ENCODE measurements around the gene CCDC190. TPM values are rescaled to one million over a fixed set of nuclear protein-coding genes. Genes with fewer than 3 reads are reported as not detected.
"Not testable (repeated sequence)": the region's sequence is repeated elsewhere in the genome, so short reads cannot be mapped to it uniquely, and the experiment has no call there.

Gene CCDC190
- total and polyA plus RNA-seq, 9 of the 15 experiments (the other 6 are each of a cell fraction or from before 2014, with no cell fraction given): not detected

GRCh38 chr1:162822391-162823200, 38.4 kb downstream of the CCDC190 start:
- H3K79me2 ChIP-seq (ENCODE audit: control insufficient read depth, insufficient read depth, low read length): no peaks in the 10 kb centered on the region
- ChIA-PET POLR2A (interaction anchor here (0.7 to 1.5 kb wide), 3 partner anchors 9 to 245 kb away, joined by 3 to 6 read pairs (median 5); no protein-coding TSS in a partner anchor), CTCF (ENCODE audit: low intra/inter-chr PET ratio) (no interaction called here)
- H4K20me1 ChIP-seq (replicated peaks; ENCODE audit: control insufficient read depth, insufficient read depth, low read length): no peaks in the 10 kb centered on the region
- H3K9me3 ChIP-seq (replicated peaks; ENCODE audit: control insufficient read depth, insufficient read depth, low read depth, low read length): no peaks in the 10 kb centered on the region
- DNase-seq (ENCODE audit: extremely low read depth in 1 of 4, low spot score in 3 of 4) (no peak), FAIRE-seq (no peak), ATAC-seq (peak; percentile 63)
- H3K36me3 ChIP-seq (ENCODE audit: control insufficient read depth, insufficient read depth, low read length): no peaks in the 10 kb centered on the region
- intact Hi-C loops (cut with micrococcal nuclease) (no loop called here), in situ Hi-C loops (cut with MboI) (no loop called here)
- 7% methylated on average over 44 of the region's 44 CpGs for WGBS (ENCODE audit: insufficient coverage, low coverage, missing lambda C conversion rate)
- H3K4me3 ChIP-seq: no peak overlapping the region
- TF ChIP-seq TAL1 (IDR thresholded peaks at IDR 0.05): no peak
- TF ChIP-seq PCBP1 (IDR thresholded peaks at IDR 0.05; ENCODE audit: low read depth, low read length, poor library complexity, severe bottlenecking): peak; percentile 39
- H3K4me2 ChIP-seq (ENCODE audit: insufficient read depth, low read length): peak overlapping the region; percentile 62
- peak overlapping the region; percentile 54; the same call in 1 of the 2 replicates for H2AFZ ChIP-seq (ENCODE audit: low read depth, low read length)
- no peak overlapping the region for H3K27ac ChIP-seq (ENCODE audit: extremely low read depth, low read depth, low read length)
- peak overlapping the region in 1 of 2 experiments; percentile 80; a peak in 2 of 4 replicates for H3K9ac ChIP-seq (ENCODE audit: insufficient read depth in 1 of 2, low read depth in 2 of 2, low read length in 2 of 2)
- peaks cover 0 to 8% of the 10 kb centered on the region in 2 experiments; a peak in 3 of 5 replicates for H3K4me1 ChIP-seq (replicated peaks in 1 of 2; ENCODE audit: control insufficient read depth in 2 of 2, insufficient read depth in 2 of 2, low read length in 2 of 2)
- no TSS peak for BruUV-seq (replicated peaks)
- H3K27me3 ChIP-seq (ENCODE audit: control insufficient read depth in 2 of 2, insufficient read depth in 2 of 2, low read length in 2 of 2): peaks cover 16 to 21% of the 10 kb centered on the region in 2 experiments
- no peaks in the 10 kb centered on the region for H3K9me1 ChIP-seq (ENCODE audit: control insufficient read depth, insufficient read depth, low read length)

DNA sequence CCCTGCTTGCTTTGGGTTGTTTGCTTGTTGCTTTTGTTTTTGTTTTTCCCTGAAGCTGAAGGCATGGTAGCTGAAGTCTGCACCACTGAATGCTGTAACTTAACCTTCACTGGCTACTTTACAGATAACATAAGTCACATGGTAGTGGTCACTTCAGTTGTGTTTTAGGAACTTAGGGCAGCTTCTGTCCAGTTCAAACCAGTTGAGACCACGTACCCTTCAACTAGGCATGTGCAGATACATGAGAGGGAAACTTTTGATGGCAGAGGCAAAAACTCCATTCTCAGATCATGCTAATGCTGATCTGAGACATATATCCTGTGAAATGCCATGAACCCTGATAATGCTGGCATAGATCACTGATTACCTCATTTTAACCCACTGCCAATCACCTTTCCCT, 42.3 kb downstream of the CCDC190 start:
- POLR2A ChIA-PET; in situ Hi-C loops (cut with MboI); TF ChIP-seq NR4A1 (CRISPR knock-in tag; IDR thresholded peaks at IDR 0.05): not testable (repeated sequence)
- TF ChIP-seq, protein P1, sequence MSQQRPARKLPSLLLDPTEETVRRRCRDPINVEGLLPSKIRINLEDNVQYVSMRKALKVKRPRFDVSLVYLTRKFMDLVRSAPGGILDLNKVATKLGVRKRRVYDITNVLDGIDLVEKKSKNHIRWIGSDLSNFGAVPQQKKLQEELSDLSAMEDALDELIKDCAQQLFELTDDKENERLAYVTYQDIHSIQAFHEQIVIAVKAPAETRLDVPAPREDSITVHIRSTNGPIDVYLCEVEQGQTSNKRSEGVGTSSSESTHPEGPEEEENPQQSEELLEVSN (IDR thresholded peaks at IDR 0.05; ENCODE audit: borderline replicate concordance in 1 of 2, extremely low read depth in 1 of 2, insufficient read depth in 1 of 2, insufficient read length in 1 of 2, low read depth in 1 of 2, low read length in 1 of 2, poor library complexity in 1 of 2, severe bottlenecking in 1 of 2): peak in 1 of 2 experiments; percentile 26
- TF ChIP-seq LEF1 (IDR thresholded peaks at IDR 0.05) (peak; percentile 48; the same call in 1 of the 2 replicates), DMBX1 (CRISPR knock-in tag; IDR thresholded peaks at IDR 0.05; ENCODE audit: borderline replicate concordance) (peak; percentile 23; the same call in 1 of the 2 replicates), CXXC5 (CRISPR knock-in tag; IDR thresholded peaks at IDR 0.05) (peak; percentile 72), KLF16 (IDR thresholded peaks at IDR 0.05) (peak; percentile 92), GMEB1 (CRISPR knock-in tag; IDR thresholded peaks at IDR 0.05) (0 out of 2 replicates have a peak, but pooled peaks have one; percentile 12), NR4A1 (tag; IDR thresholded peaks at IDR 0.05) (0 out of 2 replicates have a peak, but pooled peaks have one; percentile 40)

More for the DNA sequence above, 42.3 kb downstream of the CCDC190 start:
- H4K20me1 ChIP-seq (replicated peaks; ENCODE audit: control insufficient read depth, insufficient read depth, low read length); DNase-seq (ENCODE audit: extremely low read depth in 1 of 4, low spot score in 3 of 4); H3K27ac ChIP-seq (ENCODE audit: extremely low read depth, low read depth, low read length); H3K4me3 ChIP-seq; BruUV-seq (replicated peaks); CTCF ChIA-PET (ENCODE audit: low intra/inter-chr PET ratio); H3K79me2 ChIP-seq (ENCODE audit: control insufficient read depth, insufficient read depth, low read length); H3K4me2 ChIP-seq (ENCODE audit: insufficient read depth, low read length); FAIRE-seq; H3K9me3 ChIP-seq (replicated peaks; ENCODE audit: control insufficient read depth, insufficient read depth, low read depth, low read length); H2AFZ ChIP-seq (ENCODE audit: low read depth, low read length); H3K9ac ChIP-seq (ENCODE audit: insufficient read depth in 1 of 2, low read depth in 2 of 2, low read length in 2 of 2); H3K4me1 ChIP-seq (replicated peaks in 1 of 2; ENCODE audit: control insufficient read depth in 2 of 2, insufficient read depth in 2 of 2, low read length in 2 of 2); H3K9me1 ChIP-seq (ENCODE audit: control insufficient read depth, insufficient read depth, low read length); intact Hi-C loops (cut with micrococcal nuclease); H3K36me3 ChIP-seq (ENCODE audit: control insufficient read depth, insufficient read depth, low read length): not testable (repeated sequence)
- 0% methylated on average over 1 of the region's 1 CpG for WGBS (ENCODE audit: insufficient coverage, low coverage, missing lambda C conversion rate)
- ATAC-seq: peak; percentile 41
- peaks cover 9 to 12% of the 10 kb centered on the region in 2 experiments; a peak in 4 of 5 replicates for H3K27me3 ChIP-seq (ENCODE audit: control insufficient read depth in 2 of 2, insufficient read depth in 2 of 2, low read length in 2 of 2)

Measured in K562 (cell line).